Inflammatory macrophage treated with lipopolysaccharide for 4 hours (primary cell): ENCODE data around the gene NIPA2.

Experiments
- DNase-seq: peaks from one replicate; pipeline ENCODE4 v3.0.0-alpha.2; 2020

Gene NIPA2

GRCh38 chr15:22839046-22839695 is 705 bp downstream of the NIPA2 start:
- peak; percentile 43 for DNase-seq

- no peak for DNase-seq
Observed at GRCh38 chr15:22844421-22845288, 6.2 kb downstream of the NIPA2 start.

- DNase-seq = no peak
Observed at GRCh38 chr15:22845289-22845900, 6.9 kb downstream of the NIPA2 start.

GRCh38 chr15:22846073-22846472 is 7.6 kb downstream of the NIPA2 start:
- no peak for DNase-seq

- peak; percentile 18 for DNase-seq
Observed at GRCh38 chr15:22850055-22850454, 11.6 kb downstream of the NIPA2 start.

- no peak for DNase-seq
Observed at GRCh38 chr15:22851513-22851912, 13.0 kb downstream of the NIPA2 start.

GRCh38 chr15:22855791-22856190 is 17.3 kb downstream of the NIPA2 start:
- DNase-seq = no peak

GRCh38 chr15:22856659-22857058 is 18.2 kb downstream of the NIPA2 start:
- DNase-seq = no peak

GRCh38 chr15:22861161-22861560 is 22.7 kb downstream of the NIPA2 start:
- no peak for DNase-seq

- DNase-seq = no peak
Observed at GRCh38 chr15:22863356-22863755, 24.9 kb downstream of the NIPA2 start.

GRCh38 chr15:22866079-22866478 is 27.6 kb downstream of the NIPA2 start:
- DNase-seq = no peak

GRCh38 chr15:22867886-22868285 is 29.4 kb downstream of the NIPA2 start:
- DNase-seq = no peak

GRCh38 chr15:22868495-22868894 is 30.0 kb downstream of the NIPA2 start:
- no peak for DNase-seq

- DNase-seq = no peak
Observed at GRCh38 chr15:22868928-22869327, 30.5 kb downstream of the NIPA2 start.

- DNase-seq = no peak
Observed at GRCh38 chr15:22869856-22870255, 31.4 kb downstream of the NIPA2 start.

- no peak for DNase-seq
Observed at GRCh38 chr15:22870865-22871264, 32.4 kb downstream of the NIPA2 start.

- DNase-seq = no peak
Observed at GRCh38 chr15:22871481-22872086, 33.1 kb downstream of the NIPA2 start.

- DNase-seq = no peak
Observed at GRCh38 chr15:22872936-22873701, 34.7 kb downstream of the NIPA2 start.

GRCh38 chr15:22873841-22874240 is 35.4 kb downstream of the NIPA2 start:
- no peak for DNase-seq

- DNase-seq = no peak
Observed at GRCh38 chr15:22874256-22874655, 35.8 kb downstream of the NIPA2 start.

GRCh38 chr15:22874966-22875365 is 36.5 kb downstream of the NIPA2 start:
- DNase-seq = no peak

GRCh38 chr15:22877117-22877516 is 38.7 kb downstream of the NIPA2 start:
- no peak for DNase-seq

- no peak for DNase-seq
Observed at GRCh38 chr15:22877607-22878006, 39.1 kb downstream of the NIPA2 start.
